CD4-positive, alpha-beta T cell treated with Interleukin-10 for 1 hour (primary cell): ENCODE data around the gene SLC40A1.

Experiments used
- DNase-seq: peaks from one replicate; pipeline ENCODE4 v3.0.0-alpha.2; 2020

Gene SLC40A1

DNA sequence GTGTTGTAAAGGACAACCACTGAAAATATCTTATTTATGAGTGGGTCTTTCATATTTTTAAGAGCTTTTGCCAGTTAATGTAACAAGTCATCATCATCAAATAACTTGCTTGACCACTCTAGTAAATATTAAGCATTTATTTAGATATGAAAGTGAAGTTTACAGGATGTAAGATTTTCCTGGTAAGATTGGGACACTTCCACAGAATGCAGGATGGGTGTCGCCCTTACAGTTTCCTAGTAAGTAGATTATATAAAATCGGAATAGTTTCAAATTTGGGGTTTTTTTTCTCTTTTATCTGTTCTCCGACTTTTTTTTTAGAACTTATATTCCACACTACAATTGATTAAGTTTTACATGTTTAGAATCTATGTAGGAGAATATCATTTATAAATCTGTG, 14.8 kb upstream of the SLC40A1 start:
- no peak for DNase-seq

DNA sequence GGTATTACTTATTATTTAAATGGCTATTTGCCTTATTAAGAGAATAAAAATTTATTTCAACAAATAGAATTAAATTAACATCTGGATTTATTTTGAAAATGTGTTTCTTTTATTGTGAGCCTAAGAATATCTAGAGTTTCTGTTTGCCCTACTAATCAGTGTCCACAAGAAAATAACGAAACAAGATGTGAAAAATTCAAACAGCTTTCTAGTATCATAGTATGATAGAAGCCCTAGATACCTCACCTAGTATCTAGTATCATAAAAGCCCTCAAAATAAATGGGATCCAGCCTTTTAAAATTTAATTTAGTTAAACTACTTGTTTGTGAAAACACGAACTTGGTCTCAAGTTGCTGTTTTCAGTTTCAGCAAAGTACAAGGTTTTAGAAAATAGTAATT, 13.7 kb upstream of the SLC40A1 start:
- DNase-seq: no peak

DNA sequence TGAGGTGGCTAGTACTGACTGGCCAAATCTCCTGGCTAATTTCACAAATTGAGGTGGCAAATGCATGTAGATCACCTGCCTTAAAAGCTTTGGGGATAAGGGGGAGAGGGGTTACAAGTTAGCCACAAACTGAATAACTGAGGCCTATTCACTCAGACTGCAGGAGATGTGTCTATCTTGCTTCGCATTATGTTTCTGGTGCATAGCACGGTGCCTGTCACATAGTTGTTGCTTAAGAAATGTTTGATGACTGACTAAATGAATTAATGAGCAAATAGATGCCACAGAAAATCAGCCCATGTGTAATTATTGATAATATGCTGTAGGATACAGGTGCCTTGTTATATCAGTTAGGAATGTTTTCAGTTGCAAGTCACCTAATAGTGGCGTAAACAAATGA, 12.5 kb upstream of the SLC40A1 start:
- DNase-seq: no peak

DNA sequence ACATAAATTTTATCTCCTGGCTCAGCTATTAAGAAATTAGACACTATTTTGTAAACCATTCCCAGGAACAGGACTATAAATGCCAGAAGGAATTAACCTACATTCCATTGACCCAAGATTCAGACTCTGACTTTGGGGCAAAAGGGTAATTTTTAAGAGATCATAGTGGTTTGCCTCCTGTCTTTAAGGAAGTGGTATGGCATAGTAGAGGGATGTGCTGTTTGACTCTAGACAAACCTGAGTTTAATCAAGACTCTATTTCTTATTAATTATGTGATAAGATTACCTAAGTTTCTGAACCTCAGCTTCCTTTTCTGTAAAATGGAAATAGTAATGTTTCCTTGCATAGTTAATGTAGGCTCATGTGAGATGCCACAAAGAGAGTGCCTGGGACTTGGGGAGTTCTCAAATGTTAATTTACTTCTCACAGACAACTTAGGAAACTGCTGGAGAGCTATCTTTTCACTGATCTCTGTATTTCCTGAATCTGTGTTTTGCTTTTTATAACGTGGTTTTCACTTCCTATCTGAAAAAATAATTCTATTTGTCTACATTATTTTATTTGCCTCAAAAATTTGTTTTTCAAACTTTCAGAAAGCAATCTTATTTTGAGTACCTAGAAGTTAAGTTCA, 11.9 kb upstream of the SLC40A1 start:
- no peak for DNase-seq

DNA sequence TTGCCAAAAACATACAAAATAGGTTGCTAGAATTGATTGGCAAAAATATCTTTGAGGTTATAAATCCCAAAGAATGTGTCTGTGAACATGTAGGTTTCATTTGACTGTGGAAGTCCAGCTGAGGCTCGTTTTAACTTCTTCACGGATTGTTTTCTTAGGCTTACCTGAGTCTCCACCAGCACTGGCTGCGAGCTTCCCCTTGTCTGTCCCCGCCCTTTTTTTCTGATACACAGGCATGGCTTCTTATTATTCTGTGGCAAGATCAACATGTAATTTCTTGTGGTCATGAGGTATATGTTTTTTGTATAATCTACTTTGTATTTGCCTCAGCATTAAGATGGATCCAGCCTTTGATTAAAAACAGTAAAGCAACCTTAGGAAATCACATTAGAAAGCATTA, 7.2 kb upstream of the SLC40A1 start:
- no peak for DNase-seq

DNA sequence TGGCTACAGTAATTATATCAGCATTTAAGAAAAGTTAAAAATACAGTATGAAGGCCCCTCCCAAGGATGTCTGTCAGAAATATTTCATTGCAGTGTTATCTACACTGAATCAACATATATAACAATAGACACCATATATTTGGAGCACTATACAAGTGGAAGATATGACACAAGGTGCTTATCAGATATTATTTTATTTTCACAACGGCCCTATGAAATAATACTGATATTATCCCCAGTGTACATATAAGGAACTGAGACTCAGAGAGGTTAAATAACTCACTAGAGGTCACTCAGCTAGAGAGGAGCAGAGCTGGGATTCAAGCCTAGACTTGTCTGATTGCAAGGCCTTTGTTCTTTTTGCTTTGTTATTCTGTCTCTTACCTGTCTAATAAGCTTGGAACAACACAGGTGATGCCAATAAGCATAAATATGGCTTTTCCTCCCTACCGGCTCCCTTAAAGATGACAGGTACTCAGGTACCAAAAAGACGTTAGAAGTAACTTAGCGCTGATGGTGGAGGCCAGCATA, 4.7 kb upstream of the SLC40A1 start:
- no peak for DNase-seq

DNA sequence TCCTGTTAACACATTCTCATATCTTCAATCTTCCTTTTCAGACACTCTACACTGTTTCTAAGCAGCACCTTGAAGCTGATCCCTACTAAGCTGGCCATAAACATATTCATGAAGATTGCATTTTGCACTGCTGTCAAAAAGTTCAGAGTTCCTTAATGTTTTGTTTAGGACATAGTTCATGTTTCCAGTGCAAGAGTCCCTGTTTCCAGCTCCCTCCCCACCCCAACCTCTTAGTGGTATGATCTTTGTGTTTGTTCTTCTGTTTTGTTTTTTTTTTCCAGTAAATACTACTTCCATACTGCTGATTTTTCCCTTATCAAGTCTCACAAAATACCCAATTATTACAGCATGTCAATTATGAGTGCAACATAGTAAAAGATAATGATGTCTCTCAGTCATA, 4.1 kb upstream of the SLC40A1 start:
- DNase-seq: no peak

DNA sequence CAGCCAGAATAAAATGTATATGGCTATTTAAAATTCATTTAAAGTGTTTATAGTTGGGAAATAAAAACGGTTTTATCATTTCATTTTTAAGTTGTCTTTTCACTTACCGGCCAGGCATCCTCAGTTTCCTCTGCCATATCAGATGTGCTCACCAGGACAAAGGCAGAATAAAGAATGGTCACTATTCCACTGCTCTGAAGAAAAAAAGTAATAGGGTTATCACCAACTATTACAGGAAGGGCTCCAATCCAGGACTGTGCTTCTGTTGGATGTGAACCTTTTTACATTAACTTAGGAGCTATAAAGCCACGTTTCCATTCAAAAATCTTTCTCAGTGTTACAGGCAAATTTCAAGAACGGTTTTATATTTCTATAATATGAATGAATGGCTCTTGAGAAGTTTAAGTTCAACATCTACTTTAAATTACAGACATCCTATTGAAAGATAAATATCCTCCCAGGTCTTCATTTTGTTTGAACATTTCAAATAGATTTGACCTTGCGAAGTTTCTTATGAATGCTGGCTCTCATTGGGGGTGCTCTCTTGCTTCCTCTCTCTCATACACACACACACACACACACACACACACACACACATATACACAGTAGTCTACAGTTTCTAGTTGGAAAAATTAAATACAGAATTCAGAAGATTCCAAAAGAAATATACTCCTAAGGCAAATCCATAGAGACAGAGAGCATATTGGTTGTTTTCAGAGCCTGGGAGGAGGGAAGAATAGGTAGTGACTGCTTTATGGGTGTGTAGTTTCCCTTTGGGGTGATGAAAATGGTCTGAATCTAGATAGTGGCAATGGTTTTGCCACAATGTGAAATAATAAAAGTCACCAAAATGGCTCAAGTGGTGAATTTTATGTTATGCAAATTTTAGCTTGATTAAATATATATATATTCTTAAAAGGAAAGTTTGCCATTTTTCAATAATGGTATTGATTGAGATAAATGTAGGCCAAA, 2.9 kb upstream of the SLC40A1 start:
- DNase-seq: no peak

DNA sequence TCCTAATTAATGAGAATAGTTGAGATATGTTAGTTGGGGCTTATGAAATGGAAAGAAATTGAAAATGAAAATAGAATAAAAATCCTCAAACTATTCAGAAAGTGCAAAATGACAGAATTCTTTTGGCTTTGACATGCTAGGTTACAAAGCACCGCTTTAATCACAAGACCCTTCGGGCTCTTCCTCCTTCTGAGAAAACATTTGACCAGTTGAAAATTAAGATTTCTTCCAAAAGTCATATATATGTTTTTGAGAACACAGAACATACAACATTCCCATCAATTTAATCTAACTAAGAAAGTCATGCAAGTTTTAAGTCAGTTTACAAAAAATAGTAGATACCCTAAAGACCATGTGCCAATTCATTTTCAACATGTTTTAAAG, 2.2 kb upstream of the SLC40A1 start:
- DNase-seq: no peak

DNA sequence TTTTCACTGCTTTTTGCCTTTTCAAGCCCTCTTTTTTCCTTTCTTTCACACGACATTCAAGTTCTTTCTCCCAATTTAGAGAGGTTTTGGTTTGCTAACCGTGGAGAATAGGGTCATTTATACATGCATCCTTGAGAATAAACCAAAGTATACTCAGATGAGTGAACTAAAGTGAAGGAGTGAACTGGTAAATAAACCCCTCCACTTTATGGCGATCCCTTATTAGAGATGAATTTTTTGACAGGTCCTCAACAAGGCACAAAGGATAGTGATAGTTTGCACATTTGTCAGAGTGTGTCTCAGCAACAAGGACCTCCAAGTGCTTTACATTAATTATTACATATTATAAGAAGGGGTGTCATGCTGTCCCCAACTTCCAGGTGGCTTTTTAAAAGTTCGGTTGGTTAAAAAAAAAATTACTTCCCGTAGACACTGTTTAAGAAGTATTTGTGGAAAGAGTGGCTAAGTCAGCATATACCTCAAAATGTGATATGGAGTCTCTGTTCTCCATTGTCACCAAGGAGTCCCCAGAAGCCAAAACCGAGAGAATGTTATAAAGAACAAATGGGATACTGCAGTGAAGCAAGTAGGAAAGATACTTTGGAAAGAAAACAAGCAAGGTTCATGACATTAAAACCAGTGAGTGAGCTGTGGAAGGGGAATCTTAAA, 1.7 kb upstream of the SLC40A1 start:
- DNase-seq: no peak

DNA sequence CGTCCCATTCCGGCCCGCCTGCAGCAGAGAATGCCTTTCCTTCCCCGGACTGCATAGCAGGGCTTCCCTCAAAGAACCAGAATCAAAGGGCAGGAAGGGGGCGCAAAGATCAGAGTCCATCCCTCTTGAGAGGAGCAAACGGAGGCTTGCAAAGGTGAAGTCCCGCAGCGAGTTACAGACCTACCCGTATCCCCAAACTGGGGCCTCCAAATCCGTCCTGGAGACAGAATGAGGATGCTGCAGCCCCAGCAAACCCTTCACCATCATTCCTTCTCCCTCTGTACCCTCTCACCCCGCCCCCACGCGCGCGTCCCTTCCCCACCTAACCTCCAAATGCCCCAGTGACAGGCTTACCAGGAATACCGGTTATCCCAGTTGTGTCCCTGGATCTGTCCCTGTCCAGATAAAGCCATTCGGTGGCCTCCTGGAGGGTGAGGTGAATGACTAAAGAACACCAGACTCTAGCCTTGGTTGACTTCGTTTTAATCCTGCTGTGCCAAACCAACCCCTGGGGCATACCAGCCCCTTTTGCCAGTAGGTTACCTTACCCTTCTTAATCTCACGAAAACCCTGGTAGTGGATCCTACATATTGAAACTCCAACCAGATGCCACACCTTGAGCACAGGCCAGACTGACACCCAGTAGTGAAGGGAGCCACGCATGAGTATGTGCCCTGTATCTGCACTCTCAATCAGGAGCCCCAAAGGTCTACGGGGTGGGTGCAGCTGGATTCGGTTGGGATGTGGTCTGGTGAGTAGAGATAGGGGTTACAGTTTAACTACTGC, 961 bp upstream of the SLC40A1 start:
- no peak for DNase-seq

DNA sequence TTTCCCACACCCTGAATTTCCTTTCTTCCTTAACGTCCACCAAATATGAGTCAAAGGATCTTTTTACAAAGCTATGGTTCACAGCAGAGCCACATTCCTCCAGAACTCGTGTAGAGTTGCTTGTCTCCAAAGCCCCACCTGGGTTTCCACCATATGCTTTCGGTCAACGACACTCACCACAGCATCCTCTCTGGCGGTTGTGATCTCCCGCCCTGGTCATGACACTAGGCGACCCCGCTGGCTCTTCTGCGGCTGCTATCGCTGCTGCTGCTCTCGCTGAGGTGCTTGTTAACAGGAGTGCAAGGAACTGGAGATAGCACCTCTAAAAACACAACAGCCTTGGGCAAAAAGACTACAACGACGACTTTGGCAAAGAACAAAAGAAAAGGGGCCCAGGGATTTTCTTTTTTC, 340 bp downstream of the SLC40A1 start:
- DNase-seq: peak; percentile 31

DNA sequence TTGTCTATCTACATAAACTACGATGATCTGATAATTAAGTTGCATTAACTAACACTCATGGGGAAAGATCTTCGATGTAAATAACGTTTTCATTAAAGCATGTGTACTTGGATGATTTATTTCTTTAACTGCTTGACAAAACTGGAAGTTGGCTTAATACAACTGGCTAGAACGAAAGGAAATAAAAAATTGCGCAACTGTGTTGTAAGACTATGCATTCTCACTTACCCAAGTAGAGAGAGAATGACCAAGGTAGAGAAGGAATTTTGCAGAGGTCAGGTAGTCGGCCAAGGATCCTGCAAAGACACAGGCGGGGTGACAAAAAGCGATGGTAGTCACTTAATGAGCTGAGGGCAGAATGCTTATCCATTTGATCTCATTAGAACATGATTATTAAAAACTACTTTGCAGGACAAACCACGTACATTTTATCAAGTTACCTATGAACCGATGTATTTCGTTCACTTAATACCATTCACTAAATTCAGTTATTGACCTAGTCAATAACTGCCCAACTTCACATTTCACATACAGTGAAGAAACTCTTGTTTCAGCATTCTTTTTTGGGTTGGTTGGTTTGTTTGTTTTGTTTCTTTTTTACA, 900 bp downstream of the SLC40A1 start:
- no peak for DNase-seq

DNA sequence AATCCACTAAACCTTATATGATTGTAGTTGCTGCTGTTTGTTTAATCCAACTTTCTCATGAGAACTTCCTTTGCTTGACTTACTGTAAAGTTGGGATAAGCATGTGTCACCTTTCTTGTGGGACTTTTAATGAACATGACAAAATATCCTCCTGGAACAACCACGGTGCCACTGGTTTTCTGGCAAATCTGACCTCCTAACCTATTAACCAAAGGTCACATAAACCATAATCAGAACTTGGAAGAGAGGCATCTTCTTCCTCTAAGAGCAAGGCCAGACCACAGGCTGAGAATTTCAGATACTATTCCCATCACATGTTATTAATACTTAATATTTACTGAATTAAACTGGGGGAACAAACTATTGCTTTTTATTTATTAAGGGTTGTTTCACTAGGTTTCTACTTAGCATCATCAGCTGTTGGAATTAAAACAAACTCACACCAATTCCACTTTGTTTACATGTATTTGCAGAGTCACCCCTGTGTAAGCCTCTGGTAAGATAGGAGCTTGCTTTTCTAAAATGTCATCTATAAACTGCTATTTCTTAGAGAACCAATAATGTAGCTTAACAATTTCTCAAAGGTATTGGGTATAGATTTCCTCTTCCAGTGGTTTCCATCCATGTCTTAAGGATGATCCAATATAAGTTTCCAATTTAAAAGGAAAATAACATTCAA, 2.2 kb downstream of the SLC40A1 start:
- no peak for DNase-seq

DNA sequence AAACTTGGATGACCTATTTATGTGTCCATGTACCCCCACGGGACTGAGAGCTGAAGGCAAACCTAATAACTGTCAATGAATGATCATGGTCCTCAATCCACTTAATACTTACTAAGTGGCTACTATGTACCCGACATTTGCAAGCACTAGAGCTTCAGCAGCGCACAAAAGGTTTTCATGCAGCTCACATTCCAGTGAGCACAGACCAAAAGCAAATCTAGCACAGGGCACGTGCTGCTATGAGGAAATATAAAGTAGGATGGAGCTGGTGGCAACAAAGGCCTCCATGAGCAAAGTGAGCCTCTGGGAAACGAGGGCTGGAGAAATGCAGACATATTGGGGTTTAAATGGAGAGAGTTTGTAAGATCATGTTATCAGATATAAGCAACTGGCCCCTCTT, 3.5 kb downstream of the SLC40A1 start:
- DNase-seq: no peak

DNA sequence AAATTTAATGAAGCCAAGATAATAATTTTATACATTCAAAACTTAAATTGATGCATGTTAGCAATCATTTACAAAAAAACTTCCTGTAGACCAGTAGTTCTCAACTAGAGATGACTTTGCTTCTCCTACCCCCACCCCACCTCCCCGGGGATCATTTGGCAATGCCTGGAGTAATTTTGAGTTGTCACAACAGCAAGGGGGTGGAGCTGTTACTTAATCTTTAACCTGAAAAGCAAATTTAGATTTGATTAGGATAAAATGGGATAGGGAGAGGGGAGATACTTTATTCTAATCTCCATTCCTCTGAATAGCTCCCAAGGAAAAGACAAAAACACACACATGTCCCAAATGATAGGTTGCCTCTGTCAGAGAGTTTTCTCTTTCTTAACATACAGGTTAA, 4.2 kb downstream of the SLC40A1 start:
- no peak for DNase-seq

DNA sequence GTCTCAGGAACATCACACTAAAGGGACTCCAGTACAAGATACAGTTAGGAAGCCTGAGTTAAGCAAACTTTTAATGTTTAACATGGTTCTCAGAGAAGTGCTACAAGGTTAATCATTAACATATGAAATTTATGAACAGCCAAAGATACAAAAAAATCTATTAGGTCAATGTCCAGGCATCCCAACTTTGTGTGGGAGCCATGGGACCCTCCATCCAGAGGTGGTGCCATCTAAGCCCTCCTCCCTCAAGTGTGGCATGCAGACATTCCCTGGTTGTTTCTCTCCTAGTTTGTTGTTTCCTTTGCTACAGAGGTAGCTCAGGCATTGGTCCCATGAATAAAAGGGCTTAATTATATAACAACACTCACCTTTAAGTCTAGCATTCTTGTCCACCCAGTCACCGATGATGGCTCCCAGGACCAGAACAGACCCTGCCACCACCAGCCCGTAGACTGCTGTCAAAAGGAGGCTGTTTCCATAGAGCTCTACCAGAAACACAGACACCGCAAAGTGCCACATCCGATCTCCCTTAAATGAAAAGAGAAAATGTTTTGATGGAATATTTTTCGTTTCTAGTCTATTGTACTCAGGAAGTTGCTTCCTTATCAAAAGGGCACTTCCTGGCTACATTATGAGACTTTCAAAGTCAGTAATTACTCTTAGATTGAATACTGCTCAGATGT, 5.7 kb downstream of the SLC40A1 start:
- DNase-seq: no peak

DNA sequence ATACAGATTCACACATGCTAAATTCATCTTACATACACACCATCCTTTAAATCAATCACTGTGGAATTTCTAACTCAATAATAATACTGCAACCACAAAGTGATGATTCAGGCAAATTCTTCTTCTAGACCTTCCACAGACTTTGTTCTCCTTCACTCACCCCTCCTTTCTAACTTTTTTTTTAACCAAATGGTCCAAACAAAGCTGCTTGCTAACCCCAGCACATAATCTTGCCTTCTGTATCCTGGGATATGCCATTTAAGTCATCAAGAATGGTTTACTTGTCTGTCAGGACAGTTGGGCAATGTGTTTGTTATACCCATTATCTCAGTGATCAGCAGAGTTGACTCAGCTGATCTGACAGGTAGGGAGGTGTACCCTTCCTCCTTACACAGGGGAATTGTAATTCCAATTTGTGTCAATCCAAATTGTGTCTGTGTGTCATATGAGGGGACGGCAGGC, 10.0 kb downstream of the SLC40A1 start:
- no peak for DNase-seq

DNA sequence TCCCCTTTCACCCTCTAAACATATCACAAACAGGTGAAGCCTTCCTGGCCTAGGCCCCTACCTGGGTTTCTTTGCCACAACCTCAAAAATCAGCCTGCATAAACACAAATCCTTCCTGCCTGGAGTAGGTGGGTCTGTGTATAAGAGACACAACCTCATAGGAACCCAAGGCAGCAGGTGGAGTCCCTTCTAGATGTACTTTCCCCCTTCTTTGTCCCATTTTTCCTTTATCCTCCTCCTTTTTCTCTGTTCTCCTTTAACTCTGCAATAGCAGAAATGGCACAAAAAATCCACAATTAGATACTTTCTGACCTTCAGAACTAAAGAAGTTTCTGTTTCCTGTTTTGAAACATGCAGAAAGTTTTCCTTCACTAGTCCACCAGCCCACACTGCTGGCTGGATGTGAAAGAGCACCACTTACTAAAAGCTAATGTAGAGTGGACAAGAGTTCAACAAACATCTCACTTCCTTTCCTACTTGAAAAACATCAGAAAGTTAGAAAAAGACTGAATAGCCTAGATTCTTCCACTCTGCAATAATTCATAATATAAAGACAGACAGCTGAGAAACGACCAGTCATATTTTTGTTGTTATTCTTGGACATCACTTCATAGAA, 11.2 kb downstream of the SLC40A1 start:
- no peak for DNase-seq

DNA sequence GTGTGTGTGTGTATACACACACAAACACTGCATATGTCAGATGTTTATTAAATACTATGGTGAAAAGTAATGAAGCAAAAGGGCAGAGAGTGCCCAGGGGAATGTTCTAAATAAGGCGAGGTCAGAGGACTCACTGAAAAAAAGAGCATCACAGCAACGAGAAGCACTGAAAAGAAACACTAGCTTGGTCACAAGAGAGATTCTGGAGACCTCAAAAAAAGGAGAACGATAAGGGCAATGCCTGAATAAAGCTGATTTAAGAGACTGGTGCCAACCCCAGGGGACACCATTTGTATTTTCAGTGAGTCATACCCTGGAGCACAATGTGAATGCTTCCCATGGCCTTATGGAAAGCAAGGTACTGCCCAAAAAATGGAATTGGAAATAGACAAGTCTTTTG, 14.5 kb downstream of the SLC40A1 start:
- no peak for DNase-seq
